CD4-positive, alpha-beta T cell treated with Interleukin-2 at 100 ng/mL for 4 hours (primary cell): Measurements from ENCODE around the gene ALOX12.
"Not testable (repeated sequence)": the region's sequence is repeated elsewhere in the genome, so short reads cannot be mapped to it uniquely, and the experiment has no call there.

Source experiments
- DNase-seq: peaks from one replicate; pipeline ENCODE4 v3.0.0-alpha.2; 2020; ENCODE audit warnings: low spot score

Gene ALOX12

GRCh38 chr17:7046127-7046724, 50.4 kb downstream of the ALOX12 start:
- peak; percentile 38 for DNase-seq

GRCh38 chr17:7046725-7047397, 51.0 kb downstream of the ALOX12 start:
- DNase-seq = peak; percentile 87

GRCh38 chr17:7047566-7047965, 51.7 kb downstream of the ALOX12 start:
- peak; percentile 32 for DNase-seq

- DNase-seq = no peak
These were observed 53.1 kb downstream of the ALOX12 start for GRCh38 chr17:7048968-7049367.

GRCh38 chr17:7050583-7050982, 54.7 kb downstream of the ALOX12 start:
- not testable (repeated sequence) for DNase-seq

GRCh38 chr17:7056386-7056785, 60.5 kb downstream of the ALOX12 start:
- DNase-seq = no peak

- DNase-seq = no peak
These were observed 63.1 kb downstream of the ALOX12 start for GRCh38 chr17:7058831-7059447.
